ENCODE data around the gene PPP1R14B.

PPP1R14B gene

GRCh38 chr11:64210301-64211020 lies 36.3 kb downstream of the PPP1R14B start:
- H3K27ac ChIP-seq = no peak overlapping the region
- no peak for TF ChIP-seq CTCF (conservative IDR thresholded peaks at IDR 0.05)
- TF ChIP-seq ZFX (IDR thresholded peaks at IDR 0.05) = no peak

GRCh38 chr11:64209563-64209843 lies 37.2 kb downstream of the PPP1R14B start:
- H3K27ac ChIP-seq = no peak overlapping the region
- TF ChIP-seq ZFX (IDR thresholded peaks at IDR 0.05) = no peak

- TF ChIP-seq CTCF (conservative IDR thresholded peaks at IDR 0.05) (no peak), ZFX (IDR thresholded peaks at IDR 0.05) (no peak)
- H3K27ac ChIP-seq = no peak overlapping the region
Observed at GRCh38 chr11:64208796-64209562, 37.8 kb downstream of the PPP1R14B start.

GRCh38 chr11:64208086-64208795 lies 38.5 kb downstream of the PPP1R14B start:
- H3K27ac ChIP-seq = no peak overlapping the region
- TF ChIP-seq ZFX (IDR thresholded peaks at IDR 0.05) (no peak), CTCF (conservative IDR thresholded peaks at IDR 0.05) (no peak)

- TF ChIP-seq ZFX (IDR thresholded peaks at IDR 0.05) (no peak), CTCF (conservative IDR thresholded peaks at IDR 0.05) (no peak)
- no peak overlapping the region for H3K27ac ChIP-seq
Observed at GRCh38 chr11:64207256-64208085, 39.3 kb downstream of the PPP1R14B start.

- no peak for TF ChIP-seq ZFX (IDR thresholded peaks at IDR 0.05)
- TF ChIP-seq CTCF (conservative IDR thresholded peaks at IDR 0.05) = no peak
- H3K27ac ChIP-seq = no peak within 1 kb of the TSS
Observed at GRCh38 chr11:64206457-64207255, 40.1 kb downstream of the PPP1R14B start, which contains the start of gene FERMT3. FERMT3 (plus strand) TSS chr11:64206721; CDS start chr11:64207365, 644 bp downstream.

All from C4-2B (cell line).